Liver (tissue), 9 donors: ENCODE data around the gene TMEM178A. TPM values are rescaled to one million over a fixed set of nuclear protein-coding genes. Genes with fewer than 3 reads are reported as not detected.

Experiments used
- DNase-seq: peaks from one replicate; pipeline ENCODE4 v3.0.0-alpha.2; 2017; ENCODE audit warnings: low spot score
- H3K27ac ChIP-seq, 2 donors: one replicate each; pipeline ENCODE4 v1.7.0; 2013; ENCODE audit warnings: inconsistent platforms in 2 of 2, low read length in 2 of 2, control low read depth in 1 of 2, low read depth in 1 of 2, mild to moderate bottlenecking in 1 of 2
- H3K27me3 ChIP-seq, 4 donors: one replicate each; pipeline versions ENCODE4 v1.6.1 to v1.7.0; 2013; ENCODE audit warnings: low read length in 3 of 4, inconsistent platforms in 1 of 4, mild to moderate bottlenecking in 1 of 4, moderate library complexity in 1 of 4; ENCODE audit not compliant: control insufficient read depth in 4 of 4, insufficient read depth in 4 of 4
- H3K36me3 ChIP-seq, 4 donors: one replicate each; pipeline versions ENCODE4 v1.6.1 to v1.7.0; 2013; ENCODE audit warnings: low read length in 3 of 4, mild to moderate bottlenecking in 3 of 4, low read depth in 1 of 4, moderate library complexity in 1 of 4; ENCODE audit not compliant: control insufficient read depth in 4 of 4, insufficient read depth in 3 of 4
- H3K4me1 ChIP-seq, 4 donors: one replicate each; pipeline versions ENCODE4 v1.6.1 to v1.7.0; 2013; ENCODE audit warnings: low read length in 3 of 4, mild to moderate bottlenecking in 3 of 4, moderate library complexity in 1 of 4; ENCODE audit not compliant: control insufficient read depth in 4 of 4, insufficient read depth in 4 of 4
- H3K4me3 ChIP-seq, 3 donors: one replicate each; pipeline versions ENCODE4 v1.6.1 to v1.7.0; 2013; ENCODE audit warnings: low read length in 3 of 3, control low read depth in 1 of 3, low read depth in 1 of 3, mild to moderate bottlenecking in 1 of 3
- H3K9ac ChIP-seq, 2 donors: one replicate each; pipeline ENCODE4 v1.7.0; 2013; ENCODE audit warnings: low read length in 2 of 2, mild to moderate bottlenecking in 2 of 2, moderate library complexity in 2 of 2, control low read depth in 1 of 2, low read depth in 1 of 2
- H3K9me3 ChIP-seq, 4 donors: one replicate each; pipeline versions ENCODE4 v1.6.1 to v1.7.0; 2013; ENCODE audit warnings: low read length in 3 of 4; ENCODE audit not compliant: control insufficient read depth in 4 of 4
- EGR1 ChIP-seq, 2 donors: IDR thresholded peaks; 2 replicates each; pipeline ENCODE4 v1.6.1; 2016 to 2018; ENCODE audit warnings: antibody characterized with exemption in 2 of 2, low read depth in 2 of 2
- FOXA2 ChIP-seq: IDR thresholded peaks from 2 replicates; pipeline ENCODE4 v1.6.1; 2016; ENCODE audit warnings: antibody characterized with exemption
- GABPA ChIP-seq, 2 donors: IDR thresholded peaks in 1 of 2; conservative IDR thresholded peaks in 1 of 2; 2 replicates each; pipeline ENCODE4 v1.6.1; 2016; ENCODE audit warnings: antibody characterized with exemption in 2 of 2, mild to moderate bottlenecking in 1 of 2, moderate library complexity in 1 of 2
- HNF4G ChIP-seq: IDR thresholded peaks from 2 replicates; pipeline ENCODE4 v1.6.1; 2016; ENCODE audit warnings: antibody characterized with exemption
- NR2F2 ChIP-seq: IDR thresholded peaks from 2 replicates; pipeline ENCODE4 v1.6.1; 2016; ENCODE audit warnings: antibody characterized with exemption
- RAD21 ChIP-seq, 2 donors: IDR thresholded peaks; 2 replicates each; pipeline ENCODE4 v1.6.1; 2016; ENCODE audit warnings: antibody characterized with exemption in 2 of 2, mild to moderate bottlenecking in 2 of 2
- RXRA ChIP-seq, 2 donors: IDR thresholded peaks; 2 replicates each; pipeline ENCODE4 v1.6.1; 2017 to 2018; ENCODE audit warnings: antibody characterized with exemption in 2 of 2, mild to moderate bottlenecking in 1 of 2
- SP1 ChIP-seq: IDR thresholded peaks from 2 replicates; pipeline ENCODE4 v1.6.1; 2018; ENCODE audit warnings: antibody characterized with exemption, mild to moderate bottlenecking
- TAF1 ChIP-seq: conservative IDR thresholded peaks from 2 replicates; pipeline ENCODE4 v1.6.1; 2016; ENCODE audit warnings: antibody characterized with exemption, mild to moderate bottlenecking
- WGBS: extraction: QIAGEN DNeasy Blood & Tissue Kit; methylation state at CpG from one replicate; pipeline ENCODE4 v1.1.7; 2013; 5-methylcytosine and 5-hydroxymethylcytosine counted together
- polyA plus RNA-seq, 2 donors: library from polyadenylated mRNA; stranded (reverse) in 1 of 2; unstranded in 1 of 2; fragments of 200-250 nt in 1 of 2; fragments of >200 nt in 1 of 2; fragmentation: Nextera tagmentation in 1 of 2; extraction: Ambion mirVana in 1 of 2; gene quantifications; one replicate each; pipeline versions ENCODE4 v1.2.1 to v1.2.3, GENCODE V29; 2013 to 2015
- total RNA-seq, 2 donors: library from RNA; depleted of rRNA; stranded (reverse); fragments of >200 nt; gene quantifications; one replicate each; pipeline ENCODE4 v1.2.3, GENCODE V29; 2014
- TF ChIP-seq, protein P1 (sequence below): IDR thresholded peaks from 2 replicates; pipeline ENCODE4 v1.6.1; 2016; ENCODE audit warnings: antibody characterized with exemption, mild to moderate bottlenecking
- TF ChIP-seq, protein P2 (sequence below): IDR thresholded peaks from 2 replicates; pipeline ENCODE4 v1.6.1; 2016; ENCODE audit warnings: antibody characterized with exemption
- TF ChIP-seq, protein P3 (sequence below): IDR thresholded peaks from 2 replicates; pipeline ENCODE4 v1.6.1; 2016; ENCODE audit warnings: antibody characterized with exemption
- TF ChIP-seq, protein P4 (sequence below): IDR thresholded peaks from 2 replicates; pipeline ENCODE4 v1.6.1; 2016; ENCODE audit warnings: antibody characterized with exemption
- TF ChIP-seq, protein P5 (sequence below): fragments of 150-350 bp; IDR thresholded peaks from 2 replicates; pipeline ENCODE4 v1.5.1; 2017; ENCODE audit warnings: improper control_type of control experiment, low read depth, low read length; ENCODE audit not compliant: missing input control
- donor health status: healthy.
- donor health status: healthy.
- donor health status: healthy.
- donor health status: healthy.
- donor health status: healthy.

The TMEM178A gene
- total and polyA plus RNA-seq, 4 donors: 0.21 to 0.64 (median 0.49) TPM

DNA sequence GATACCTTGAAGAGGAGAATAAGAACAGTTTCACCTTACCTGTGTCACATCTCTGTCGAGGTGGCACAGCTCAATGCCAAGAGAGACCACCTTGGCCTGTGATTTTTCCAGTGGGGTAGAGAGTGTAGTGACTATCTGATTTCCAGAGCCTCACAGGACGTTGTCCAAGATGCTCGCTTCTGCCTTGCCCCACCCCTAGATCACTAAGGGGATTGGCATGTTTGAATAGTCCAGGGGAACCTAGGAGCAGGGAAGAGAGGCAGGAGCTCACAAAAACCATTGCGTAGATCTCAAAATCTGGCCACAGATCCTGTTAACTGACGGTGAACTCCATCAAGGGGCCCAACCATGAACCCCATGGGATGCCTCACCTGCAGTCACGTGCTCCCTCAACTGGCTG, 24.2 kb downstream of the TMEM178A start (continued):
- TF ChIP-seq, protein P1, sequence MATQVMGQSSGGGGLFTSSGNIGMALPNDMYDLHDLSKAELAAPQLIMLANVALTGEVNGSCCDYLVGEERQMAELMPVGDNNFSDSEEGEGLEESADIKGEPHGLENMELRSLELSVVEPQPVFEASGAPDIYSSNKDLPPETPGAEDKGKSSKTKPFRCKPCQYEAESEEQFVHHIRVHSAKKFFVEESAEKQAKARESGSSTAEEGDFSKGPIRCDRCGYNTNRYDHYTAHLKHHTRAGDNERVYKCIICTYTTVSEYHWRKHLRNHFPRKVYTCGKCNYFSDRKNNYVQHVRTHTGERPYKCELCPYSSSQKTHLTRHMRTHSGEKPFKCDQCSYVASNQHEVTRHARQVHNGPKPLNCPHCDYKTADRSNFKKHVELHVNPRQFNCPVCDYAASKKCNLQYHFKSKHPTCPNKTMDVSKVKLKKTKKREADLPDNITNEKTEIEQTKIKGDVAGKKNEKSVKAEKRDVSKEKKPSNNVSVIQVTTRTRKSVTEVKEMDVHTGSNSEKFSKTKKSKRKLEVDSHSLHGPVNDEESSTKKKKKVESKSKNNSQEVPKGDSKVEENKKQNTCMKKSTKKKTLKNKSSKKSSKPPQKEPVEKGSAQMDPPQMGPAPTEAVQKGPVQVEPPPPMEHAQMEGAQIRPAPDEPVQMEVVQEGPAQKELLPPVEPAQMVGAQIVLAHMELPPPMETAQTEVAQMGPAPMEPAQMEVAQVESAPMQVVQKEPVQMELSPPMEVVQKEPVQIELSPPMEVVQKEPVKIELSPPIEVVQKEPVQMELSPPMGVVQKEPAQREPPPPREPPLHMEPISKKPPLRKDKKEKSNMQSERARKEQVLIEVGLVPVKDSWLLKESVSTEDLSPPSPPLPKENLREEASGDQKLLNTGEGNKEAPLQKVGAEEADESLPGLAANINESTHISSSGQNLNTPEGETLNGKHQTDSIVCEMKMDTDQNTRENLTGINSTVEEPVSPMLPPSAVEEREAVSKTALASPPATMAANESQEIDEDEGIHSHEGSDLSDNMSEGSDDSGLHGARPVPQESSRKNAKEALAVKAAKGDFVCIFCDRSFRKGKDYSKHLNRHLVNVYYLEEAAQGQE: no peak
- TF ChIP-seq GABPA (IDR thresholded peaks at IDR 0.05 in 1 of 2, conservative IDR thresholded peaks at IDR 0.05 in 1 of 2) (no peak), HNF4G (no peak)

DNA sequence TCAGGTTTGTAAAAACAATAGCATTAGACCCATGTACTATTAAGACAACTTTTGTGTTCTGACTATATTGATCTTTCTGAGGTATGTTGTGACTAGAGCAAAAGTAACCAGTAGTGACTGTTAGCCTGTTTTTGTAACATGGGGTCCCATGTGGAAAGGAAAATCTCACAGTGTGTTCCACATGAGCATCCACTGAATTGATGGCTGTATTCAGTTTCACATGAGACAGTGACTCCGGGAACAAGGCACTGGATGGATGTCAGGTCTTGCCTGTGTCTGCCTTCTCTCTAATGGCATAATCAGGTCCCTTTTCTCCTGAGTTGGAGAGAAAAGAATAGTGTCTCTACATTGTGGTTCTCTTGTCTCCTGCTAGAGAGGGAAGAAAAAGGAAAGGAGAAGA, 27.5 kb downstream of the TMEM178A start:
- Histone ChIP-seq H3K4me3 (no peak overlapping the region), H3K36me3 (no peaks in the 10 kb centered on the region), H3K9ac (no peak overlapping the region), H3K27ac (no peak overlapping the region), H3K27me3 (no peaks in the 10 kb centered on the region), H3K9me3 (peaks cover 0 to 3% (median 2%) of the 10 kb centered on the region in 4 donors), H3K4me1 (no peaks in the 10 kb centered on the region)
- 94% methylated on average over 1 of the region's 1 CpG for WGBS
- no peak for TF ChIP-seq RXRA (IDR thresholded peaks at IDR 0.05)
- no peak for TF ChIP-seq SP1
- TF ChIP-seq, protein P2, sequence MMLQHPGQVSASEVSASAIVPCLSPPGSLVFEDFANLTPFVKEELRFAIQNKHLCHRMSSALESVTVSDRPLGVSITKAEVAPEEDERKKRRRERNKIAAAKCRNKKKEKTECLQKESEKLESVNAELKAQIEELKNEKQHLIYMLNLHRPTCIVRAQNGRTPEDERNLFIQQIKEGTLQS: no peak
- TF ChIP-seq, protein P3, sequence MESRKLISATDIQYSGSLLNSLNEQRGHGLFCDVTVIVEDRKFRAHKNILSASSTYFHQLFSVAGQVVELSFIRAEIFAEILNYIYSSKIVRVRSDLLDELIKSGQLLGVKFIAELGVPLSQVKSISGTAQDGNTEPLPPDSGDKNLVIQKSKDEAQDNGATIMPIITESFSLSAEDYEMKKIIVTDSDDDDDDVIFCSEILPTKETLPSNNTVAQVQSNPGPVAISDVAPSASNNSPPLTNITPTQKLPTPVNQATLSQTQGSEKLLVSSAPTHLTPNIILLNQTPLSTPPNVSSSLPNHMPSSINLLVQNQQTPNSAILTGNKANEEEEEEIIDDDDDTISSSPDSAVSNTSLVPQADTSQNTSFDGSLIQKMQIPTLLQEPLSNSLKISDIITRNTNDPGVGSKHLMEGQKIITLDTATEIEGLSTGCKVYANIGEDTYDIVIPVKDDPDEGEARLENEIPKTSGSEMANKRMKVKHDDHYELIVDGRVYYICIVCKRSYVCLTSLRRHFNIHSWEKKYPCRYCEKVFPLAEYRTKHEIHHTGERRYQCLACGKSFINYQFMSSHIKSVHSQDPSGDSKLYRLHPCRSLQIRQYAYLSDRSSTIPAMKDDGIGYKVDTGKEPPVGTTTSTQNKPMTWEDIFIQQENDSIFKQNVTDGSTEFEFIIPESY: no peak
- TF ChIP-seq, protein P4, sequence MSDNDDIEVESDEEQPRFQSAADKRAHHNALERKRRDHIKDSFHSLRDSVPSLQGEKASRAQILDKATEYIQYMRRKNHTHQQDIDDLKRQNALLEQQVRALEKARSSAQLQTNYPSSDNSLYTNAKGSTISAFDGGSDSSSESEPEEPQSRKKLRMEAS: no peak
- no peak for TF ChIP-seq HNF4G
- no peak for TF ChIP-seq GABPA (IDR thresholded peaks at IDR 0.05 in 1 of 2, conservative IDR thresholded peaks at IDR 0.05 in 1 of 2)
- TF ChIP-seq NR2F2: no peak
- no peak for TF ChIP-seq FOXA2
- TF ChIP-seq TAF1: no peak
- no peak for TF ChIP-seq EGR1 (IDR thresholded peaks at IDR 0.05; ENCODE audit: low read depth in 2 of 2)
- TF ChIP-seq, protein P1: no peak
- TF ChIP-seq RAD21 (IDR thresholded peaks at IDR 0.05): no peak
- TF ChIP-seq, protein P5, sequence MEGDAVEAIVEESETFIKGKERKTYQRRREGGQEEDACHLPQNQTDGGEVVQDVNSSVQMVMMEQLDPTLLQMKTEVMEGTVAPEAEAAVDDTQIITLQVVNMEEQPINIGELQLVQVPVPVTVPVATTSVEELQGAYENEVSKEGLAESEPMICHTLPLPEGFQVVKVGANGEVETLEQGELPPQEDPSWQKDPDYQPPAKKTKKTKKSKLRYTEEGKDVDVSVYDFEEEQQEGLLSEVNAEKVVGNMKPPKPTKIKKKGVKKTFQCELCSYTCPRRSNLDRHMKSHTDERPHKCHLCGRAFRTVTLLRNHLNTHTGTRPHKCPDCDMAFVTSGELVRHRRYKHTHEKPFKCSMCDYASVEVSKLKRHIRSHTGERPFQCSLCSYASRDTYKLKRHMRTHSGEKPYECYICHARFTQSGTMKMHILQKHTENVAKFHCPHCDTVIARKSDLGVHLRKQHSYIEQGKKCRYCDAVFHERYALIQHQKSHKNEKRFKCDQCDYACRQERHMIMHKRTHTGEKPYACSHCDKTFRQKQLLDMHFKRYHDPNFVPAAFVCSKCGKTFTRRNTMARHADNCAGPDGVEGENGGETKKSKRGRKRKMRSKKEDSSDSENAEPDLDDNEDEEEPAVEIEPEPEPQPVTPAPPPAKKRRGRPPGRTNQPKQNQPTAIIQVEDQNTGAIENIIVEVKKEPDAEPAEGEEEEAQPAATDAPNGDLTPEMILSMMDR: no peak
- DNase-seq: no peak
